ENCODE results near the gene FZD4. TPM values are rescaled to one million over a fixed set of nuclear protein-coding genes. Genes with fewer than 3 reads are reported as not detected.
"Not testable (repeated sequence)": the region's sequence is repeated elsewhere in the genome, so short reads cannot be mapped to it uniquely, and the experiment has no call there.

FZD4 gene
- total RNA-seq, 1 donor from 2014 or later: 0.05 TPM

DNA sequence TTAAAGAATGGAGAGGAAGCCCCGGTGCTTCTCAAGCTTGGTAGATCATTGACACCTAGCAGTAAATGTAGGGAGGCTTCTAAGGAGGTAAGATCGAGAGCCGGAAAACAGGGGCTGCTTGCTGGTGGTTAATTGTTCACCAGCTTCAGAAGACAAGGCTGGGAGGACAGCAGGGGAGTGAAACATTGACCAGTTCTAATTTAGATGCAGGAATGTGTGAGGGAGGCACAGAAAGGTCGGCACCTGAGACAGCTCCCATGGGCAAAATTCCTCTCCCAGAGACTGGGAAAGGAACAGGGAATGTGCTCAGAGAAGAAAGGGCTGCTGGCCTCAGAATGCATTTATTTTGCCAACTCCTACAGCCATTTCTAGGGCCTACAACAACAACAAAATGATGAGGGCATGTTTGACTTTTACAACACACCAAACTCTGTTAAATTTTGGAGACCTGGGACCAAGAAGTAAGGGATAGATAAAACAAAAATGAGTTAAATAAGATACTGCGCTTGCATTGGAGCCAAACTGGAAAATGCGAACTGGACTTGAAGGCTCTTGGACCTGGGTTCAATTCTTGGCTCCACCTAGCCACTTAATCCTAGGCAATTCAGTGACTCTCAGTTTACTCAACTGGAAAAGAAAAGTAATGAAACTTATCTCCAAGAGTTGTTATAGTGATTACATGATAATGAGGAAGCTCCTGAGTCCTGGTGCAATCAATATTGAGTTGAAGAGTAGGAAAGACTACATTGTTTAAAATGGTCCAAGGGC is 31.0 kb downstream of the FZD4 start:
- Mint-ChIP-seq H3K4me1 (ENCODE audit: low read depth) (no peaks in the 10 kb centered on the region), H3K9me3 (no peaks in the 10 kb centered on the region), H3K4me3 (no peak overlapping the region), H3K27ac (no peak overlapping the region), H3K27me3 (ENCODE audit: insufficient read depth) (peaks cover 13% of the 10 kb centered on the region), H3K36me3 (ENCODE audit: low read depth) (no peaks in the 10 kb centered on the region)
- no peak for DNase-seq (ENCODE audit: low spot score)
- intact Hi-C loops (cut with micrococcal nuclease): no loop called here

DNA sequence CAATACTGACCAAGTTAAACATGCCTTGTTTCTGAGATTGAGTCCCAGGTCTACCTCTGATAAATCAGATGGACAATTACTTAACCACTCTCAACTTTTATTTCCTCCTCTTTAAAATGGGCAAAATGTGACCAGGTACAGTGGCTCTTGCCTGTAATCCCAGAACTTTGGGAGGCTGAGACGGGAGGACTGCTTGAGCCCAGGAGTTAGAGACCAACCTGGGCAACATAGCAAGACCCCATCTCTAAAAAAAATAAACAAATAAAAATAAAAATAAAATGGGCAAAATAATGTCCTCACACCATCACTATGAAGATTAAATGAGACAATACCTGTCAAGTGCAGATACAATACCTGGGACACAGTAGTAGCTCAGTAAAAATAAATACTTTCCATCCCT is 33.0 kb downstream of the FZD4 start:
- Mint-ChIP-seq H3K27ac (no peak overlapping the region), H3K9me3 (no peaks in the 10 kb centered on the region), H3K27me3 (ENCODE audit: insufficient read depth) (peaks cover 13% of the 10 kb centered on the region), H3K4me3 (no peak overlapping the region), H3K36me3 (ENCODE audit: low read depth) (no peaks in the 10 kb centered on the region), H3K4me1 (ENCODE audit: low read depth) (no peaks in the 10 kb centered on the region)
- no peak for DNase-seq (ENCODE audit: low spot score)
- intact Hi-C loops (cut with micrococcal nuclease): no loop called here

- no peak for DNase-seq (ENCODE audit: low spot score)
- Mint-ChIP-seq H3K27me3 (ENCODE audit: insufficient read depth) (peaks cover 15% of the 10 kb centered on the region), H3K9me3 (no peaks in the 10 kb centered on the region), H3K36me3 (ENCODE audit: low read depth) (no peaks in the 10 kb centered on the region), H3K4me3 (no peak overlapping the region), H3K4me1 (ENCODE audit: low read depth) (peaks cover 6% of the 10 kb centered on the region), H3K27ac (no peak overlapping the region)
- intact Hi-C loops (cut with micrococcal nuclease): loop anchor here (1.0 to 10.0 kb wide), 4 partner anchors 49 to 1325 kb away; partner anchors contain the start of gene CCDC83
Observed at GRCh38 chr11:86919557-86920210, 35.5 kb downstream of the FZD4 start.

GRCh38 chr11:86918973-86919372 is 36.2 kb downstream of the FZD4 start:
- Mint-ChIP-seq H3K36me3 (ENCODE audit: low read depth) (no peaks in the 10 kb centered on the region), H3K27me3 (ENCODE audit: insufficient read depth) (peaks cover 15% of the 10 kb centered on the region), H3K27ac (no peak overlapping the region), H3K9me3 (no peaks in the 10 kb centered on the region), H3K4me3 (no peak overlapping the region), H3K4me1 (ENCODE audit: low read depth) (peaks cover 6% of the 10 kb centered on the region)
- intact Hi-C loops (cut with micrococcal nuclease): loop anchor here (1.0 to 10.0 kb wide), 4 partner anchors 49 to 1324 kb away; partner anchors contain the start of gene CCDC83
- DNase-seq (ENCODE audit: low spot score): no peak

DNA sequence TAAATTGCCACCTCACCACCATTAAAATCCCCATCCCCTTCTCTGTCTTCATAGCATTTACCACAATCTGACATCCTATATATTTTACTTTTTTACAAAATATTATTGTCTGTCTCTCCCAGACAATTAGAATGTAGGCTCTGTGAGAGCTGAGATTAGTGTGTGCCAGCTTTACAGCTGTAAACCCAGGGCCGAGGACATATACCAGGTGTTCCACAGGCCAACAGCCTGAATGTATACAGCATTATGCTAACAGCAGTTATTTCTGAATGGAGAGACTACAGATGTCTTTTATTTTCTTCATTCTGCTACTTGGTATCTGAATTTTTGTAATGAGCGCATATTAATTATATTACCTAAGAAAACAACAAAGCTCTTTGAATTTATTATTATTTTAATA is 36.7 kb downstream of the FZD4 start:
- no peak for DNase-seq (ENCODE audit: low spot score)
- no peaks in the 10 kb centered on the region for H3K9me3 Mint-ChIP-seq
- intact Hi-C loops (cut with micrococcal nuclease): loop anchor here (10.0 kb wide), 1 partner anchor 1324 kb away; no protein-coding TSS in a partner anchor
- peaks cover 14% of the 10 kb centered on the region for H3K27me3 Mint-ChIP-seq (ENCODE audit: insufficient read depth)
- no peak overlapping the region for H3K27ac Mint-ChIP-seq
- no peaks in the 10 kb centered on the region for H3K36me3 Mint-ChIP-seq (ENCODE audit: low read depth)
- H3K4me3 Mint-ChIP-seq: no peak overlapping the region
- H3K4me1 Mint-ChIP-seq (ENCODE audit: low read depth): peaks cover 6% of the 10 kb centered on the region

- no peak overlapping the region for H3K27ac Mint-ChIP-seq
- no peaks in the 10 kb centered on the region for H3K36me3 Mint-ChIP-seq (ENCODE audit: low read depth)
- DNase-seq (ENCODE audit: low spot score): no peak
- peaks cover 18% of the 10 kb centered on the region for H3K27me3 Mint-ChIP-seq (ENCODE audit: insufficient read depth)
- H3K4me3 Mint-ChIP-seq: no peak overlapping the region
- H3K4me1 Mint-ChIP-seq (ENCODE audit: low read depth): peaks cover 6% of the 10 kb centered on the region
- intact Hi-C loops (cut with micrococcal nuclease): loop anchor here (10.0 kb wide), 1 partner anchor 1323 kb away; no protein-coding TSS in a partner anchor
- H3K9me3 Mint-ChIP-seq: no peaks in the 10 kb centered on the region
Observed at GRCh38 chr11:86917589-86917988, 37.6 kb downstream of the FZD4 start.

DNA sequence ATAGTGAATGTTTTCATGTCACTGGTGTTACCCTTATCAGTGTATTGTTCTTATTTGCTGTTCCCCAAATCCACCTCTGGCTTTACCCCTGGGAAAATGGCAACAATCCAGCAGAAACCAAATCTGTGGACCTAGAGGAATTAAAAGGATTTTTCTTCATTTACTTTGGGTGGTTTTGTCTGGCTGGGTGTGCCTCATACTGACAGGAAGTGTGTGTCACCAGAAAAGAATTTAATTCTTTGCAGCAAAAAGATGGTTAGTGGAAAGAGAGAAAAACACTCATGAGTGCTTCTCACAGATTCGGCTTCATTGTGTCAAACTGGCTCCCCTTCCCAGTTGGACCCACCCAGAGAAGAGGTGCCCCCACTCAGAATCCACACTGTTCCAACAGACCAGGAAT is 38.9 kb downstream of the FZD4 start:
- Mint-ChIP-seq H3K4me3 (no peak overlapping the region), H3K36me3 (ENCODE audit: low read depth) (no peaks in the 10 kb centered on the region), H3K9me3 (no peaks in the 10 kb centered on the region), H3K27me3 (ENCODE audit: insufficient read depth) (peaks cover 22% of the 10 kb centered on the region), H3K4me1 (ENCODE audit: low read depth) (peaks cover 6% of the 10 kb centered on the region), H3K27ac (no peak overlapping the region)
- intact Hi-C loops (cut with micrococcal nuclease): loop anchor here (10.0 kb wide), 1 partner anchor 1322 kb away; no protein-coding TSS in a partner anchor
- DNase-seq (ENCODE audit: low spot score): no peak

DNA sequence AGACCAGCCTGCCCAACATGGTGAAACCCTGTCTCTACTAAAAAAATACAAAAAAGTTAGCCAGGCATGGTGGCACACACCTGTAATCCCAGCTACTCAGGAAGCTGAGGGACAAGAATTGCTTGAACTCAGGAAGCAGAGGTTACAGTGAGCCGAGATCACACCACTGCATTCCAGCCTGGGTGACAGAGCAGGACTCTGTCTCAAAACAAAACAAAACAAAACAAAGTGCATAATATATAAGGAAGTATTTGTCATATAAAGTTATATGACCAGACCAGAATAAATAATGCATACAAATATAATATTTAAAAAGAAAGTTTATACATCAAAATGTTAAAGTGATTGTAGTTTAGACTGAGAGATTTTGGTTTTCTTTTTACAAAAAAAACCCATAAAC is 39.3 kb downstream of the FZD4 start:
- H3K9me3 Mint-ChIP-seq; DNase-seq (ENCODE audit: low spot score); H3K27ac Mint-ChIP-seq; H3K4me1 Mint-ChIP-seq (ENCODE audit: low read depth); H3K4me3 Mint-ChIP-seq; H3K36me3 Mint-ChIP-seq (ENCODE audit: low read depth): not testable (repeated sequence)
- H3K27me3 Mint-ChIP-seq (ENCODE audit: insufficient read depth): peaks cover 20% of the 10 kb centered on the region
- intact Hi-C loops (cut with micrococcal nuclease): loop anchor here (10.0 kb wide), 1 partner anchor 1321 kb away; no protein-coding TSS in a partner anchor

DNA sequence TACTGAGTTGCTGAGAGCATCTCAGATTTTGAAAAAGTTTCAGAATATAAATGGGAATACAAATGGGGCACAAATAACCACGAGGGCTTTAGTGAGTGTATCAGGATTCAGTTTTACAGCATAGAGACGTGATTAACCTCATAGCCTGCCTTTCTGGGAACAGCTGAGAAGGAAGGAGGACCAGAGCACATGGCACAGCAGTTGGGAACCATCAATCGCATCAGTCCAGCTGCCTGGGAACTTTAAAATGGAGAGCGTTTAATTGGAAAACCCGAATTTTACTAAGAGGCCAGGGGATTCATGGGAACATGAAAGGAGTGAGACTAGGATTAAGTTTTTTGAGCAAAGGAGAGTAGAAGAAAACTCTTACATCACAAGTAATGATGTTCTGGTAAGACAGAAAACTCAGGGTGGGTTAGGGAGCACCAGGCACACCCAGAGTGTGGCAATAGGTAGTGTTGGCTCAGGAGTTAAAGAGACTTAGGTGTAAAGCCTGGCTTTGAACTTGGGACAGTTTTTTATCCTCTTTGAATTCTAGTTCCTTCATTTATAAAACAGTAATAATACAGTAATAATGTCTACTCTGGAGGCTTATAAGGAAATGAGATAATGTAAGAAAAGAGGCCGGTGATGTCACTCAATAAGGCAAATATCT is 40.2 kb downstream of the FZD4 start:
- H3K36me3 Mint-ChIP-seq (ENCODE audit: low read depth): no peaks in the 10 kb centered on the region
- no peaks in the 10 kb centered on the region for H3K9me3 Mint-ChIP-seq
- peaks cover 6% of the 10 kb centered on the region for H3K4me1 Mint-ChIP-seq (ENCODE audit: low read depth)
- intact Hi-C loops (cut with micrococcal nuclease): loop anchor here (10.0 kb wide), 1 partner anchor 1320 kb away; no protein-coding TSS in a partner anchor
- no peak for DNase-seq (ENCODE audit: low spot score)
- no peak overlapping the region for H3K4me3 Mint-ChIP-seq
- peaks cover 17% of the 10 kb centered on the region for H3K27me3 Mint-ChIP-seq (ENCODE audit: insufficient read depth)
- no peak overlapping the region for H3K27ac Mint-ChIP-seq

- Mint-ChIP-seq H3K27me3 (ENCODE audit: insufficient read depth) (peaks cover 17% of the 10 kb centered on the region), H3K4me3 (no peak overlapping the region), H3K27ac (no peak overlapping the region), H3K4me1 (ENCODE audit: low read depth) (peaks cover 6% of the 10 kb centered on the region), H3K36me3 (ENCODE audit: low read depth) (no peaks in the 10 kb centered on the region), H3K9me3 (no peaks in the 10 kb centered on the region)
- intact Hi-C loops (cut with micrococcal nuclease): loop anchor here (10.0 kb wide), 1 partner anchor 1317 kb away; no protein-coding TSS in a partner anchor
- DNase-seq (ENCODE audit: low spot score): no peak
Observed at GRCh38 chr11:86912238-86912637, 43.0 kb downstream of the FZD4 start.

DNA sequence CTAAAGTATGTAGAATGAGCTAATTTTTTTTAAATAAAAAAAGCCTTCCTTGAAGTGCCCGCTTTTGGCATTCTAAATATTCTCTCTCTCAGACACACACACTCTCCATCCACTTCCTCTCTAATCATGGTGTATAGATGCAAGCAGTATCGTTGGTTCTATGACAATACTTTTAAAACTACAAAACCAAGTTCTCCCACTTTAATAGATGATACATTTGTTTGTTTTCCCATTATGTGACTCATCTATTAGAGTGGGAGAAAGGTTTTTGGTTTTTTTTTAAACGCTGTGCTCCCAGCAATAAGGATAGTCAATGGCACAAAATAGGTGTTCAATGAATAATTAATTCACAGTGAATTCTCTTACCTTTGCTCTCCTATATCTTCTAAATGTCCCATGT is 44.6 kb downstream of the FZD4 start:
- Mint-ChIP-seq H3K27me3 (ENCODE audit: insufficient read depth) (peaks cover 17% of the 10 kb centered on the region), H3K4me3 (no peak overlapping the region), H3K4me1 (ENCODE audit: low read depth) (no peaks in the 10 kb centered on the region), H3K9me3 (no peaks in the 10 kb centered on the region), H3K36me3 (ENCODE audit: low read depth) (no peaks in the 10 kb centered on the region), H3K27ac (no peak overlapping the region)
- DNase-seq (ENCODE audit: low spot score): no peak
- intact Hi-C loops (cut with micrococcal nuclease): loop anchor here (10.0 kb wide), 1 partner anchor 1316 kb away; no protein-coding TSS in a partner anchor

DNA sequence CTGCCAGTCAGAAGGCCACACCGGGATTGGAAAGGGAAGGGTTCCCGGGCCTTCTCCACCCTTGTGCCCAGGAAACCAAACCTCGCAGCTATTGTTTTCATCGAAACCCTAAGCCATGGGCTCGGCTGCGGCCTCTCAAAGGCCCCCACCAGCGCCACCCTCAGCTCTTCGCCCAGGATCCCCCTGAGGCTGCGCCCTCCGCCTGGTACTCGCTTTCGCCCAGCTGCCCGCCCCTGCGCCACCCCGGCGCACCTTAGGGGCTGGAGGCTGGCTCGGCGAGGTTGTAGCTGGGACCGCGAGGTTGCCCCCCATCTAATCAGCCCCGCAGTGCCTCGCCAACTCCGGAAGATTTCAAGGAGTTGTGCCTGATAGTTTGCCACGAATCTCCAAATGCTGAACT is 49.0 kb downstream of the FZD4 start:
- H3K4me3 Mint-ChIP-seq: no peak overlapping the region
- intact Hi-C loops (cut with micrococcal nuclease): no loop called here
- H3K4me1 Mint-ChIP-seq (ENCODE audit: low read depth): no peaks in the 10 kb centered on the region
- no peak for DNase-seq (ENCODE audit: low spot score)
- H3K36me3 Mint-ChIP-seq (ENCODE audit: low read depth): no peaks in the 10 kb centered on the region
- H3K27me3 Mint-ChIP-seq (ENCODE audit: insufficient read depth): peaks cover 8% of the 10 kb centered on the region
- no peaks in the 10 kb centered on the region for H3K9me3 Mint-ChIP-seq
- H3K27ac Mint-ChIP-seq: no peak overlapping the region

DNA sequence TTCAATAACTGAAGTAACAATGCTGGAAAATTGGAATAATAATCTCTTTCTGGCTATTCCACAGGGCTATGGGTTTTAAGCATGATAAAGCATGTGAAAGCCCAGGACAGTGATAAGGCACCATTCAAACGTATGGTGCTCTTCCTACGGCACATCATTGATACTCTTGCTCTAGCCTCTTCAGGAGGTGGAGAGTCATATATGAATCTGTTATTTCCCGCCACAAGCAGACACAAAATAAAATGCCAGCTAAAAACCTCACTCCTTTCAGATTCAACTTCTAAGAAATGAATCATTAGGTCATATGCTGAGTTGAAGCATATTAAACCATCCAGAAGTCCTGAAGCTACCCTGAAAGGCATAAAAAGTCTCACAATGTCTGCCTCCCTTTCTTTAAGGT is 49.9 kb downstream of the FZD4 start:
- no peak for DNase-seq (ENCODE audit: low spot score)
- Mint-ChIP-seq H3K4me1 (ENCODE audit: low read depth) (no peaks in the 10 kb centered on the region), H3K9me3 (no peaks in the 10 kb centered on the region), H3K27me3 (ENCODE audit: insufficient read depth) (peaks cover 9% of the 10 kb centered on the region), H3K4me3 (no peak overlapping the region), H3K27ac (no peak overlapping the region), H3K36me3 (ENCODE audit: low read depth) (no peaks in the 10 kb centered on the region)
- intact Hi-C loops (cut with micrococcal nuclease): loop anchor here (1.0 kb wide), 1 partner anchor 21 kb away; no protein-coding TSS in a partner anchor

Data from activated T-helper 1 cell treated with anti-CD3 and anti-CD28 coated beads, Interleukin-12 subunit alpha, Interleukin-12 subunit beta, Interleukin-2, Interleukin-4 antibody, amounts not matched to agents 30 ng/mL and 10 ng/mL and 1 ng/mL, durations not matched to agents 14 hours and 24 hours and 36 hours (primary cell).